Epithelial cell of proximal tubule (primary cell): ENCODE results near the gene RFXAP. TPM values are rescaled to one million over a fixed set of nuclear protein-coding genes. Genes with fewer than 3 reads are reported as not detected.

ENCODE experiments used
- DNase-seq: peaks from one replicate; pipeline ENCODE4 v3.0.0-alpha.2; 2011; ENCODE audit warnings: low read depth
- H3K4me3 ChIP-seq: 2 replicates; pipeline ENCODE4 v1.5.1; 2011; ENCODE audit warnings: low read depth, mild to moderate bottlenecking, low read length
- CTCF ChIP-seq: conservative IDR thresholded peaks from 2 replicates; pipeline ENCODE4 v1.5.1; 2012; ENCODE audit warnings: low read depth, mild to moderate bottlenecking, low read length
- total RNA-seq: library from RNA; depleted of rRNA; stranded (reverse); fragments of >200 nt; gene quantifications from 2 replicates; pipeline ENCODE4 v1.2.3, GENCODE V29; 2015

Gene RFXAP
- total RNA-seq, 1 donor from 2014 or later, result 2.7 TPM

DNA sequence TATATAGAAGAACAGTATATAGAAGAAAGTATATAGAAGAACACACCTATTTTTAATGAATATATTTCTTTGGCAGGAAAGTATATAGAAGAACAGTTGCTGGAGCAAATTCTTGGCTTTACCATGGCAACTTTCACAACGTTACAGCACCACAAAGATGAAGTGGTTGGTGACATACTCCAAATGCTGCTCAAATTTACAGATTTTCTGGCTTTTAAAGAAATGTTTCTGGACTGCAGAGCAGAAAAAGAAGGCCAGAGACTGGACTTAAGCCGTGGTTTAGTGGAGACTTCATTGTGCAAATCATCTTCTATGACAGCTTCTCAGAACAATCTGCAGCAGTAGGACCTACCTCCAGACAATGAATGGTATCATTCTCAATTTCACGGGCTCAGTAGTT, 24.3 kb upstream of the RFXAP start:
- DNase-seq, result no peak

GRCh38 chr13:36795463-36795862, 23.6 kb upstream of the RFXAP start:
- H3K4me3 ChIP-seq, result no peak overlapping the region
- TF ChIP-seq CTCF, result no peak
- DNase-seq, result no peak

More for the DNA sequence above, 24.3 kb upstream of the RFXAP start:
- no peak overlapping the region for H3K4me3 ChIP-seq
- no peak for TF ChIP-seq CTCF

DNA sequence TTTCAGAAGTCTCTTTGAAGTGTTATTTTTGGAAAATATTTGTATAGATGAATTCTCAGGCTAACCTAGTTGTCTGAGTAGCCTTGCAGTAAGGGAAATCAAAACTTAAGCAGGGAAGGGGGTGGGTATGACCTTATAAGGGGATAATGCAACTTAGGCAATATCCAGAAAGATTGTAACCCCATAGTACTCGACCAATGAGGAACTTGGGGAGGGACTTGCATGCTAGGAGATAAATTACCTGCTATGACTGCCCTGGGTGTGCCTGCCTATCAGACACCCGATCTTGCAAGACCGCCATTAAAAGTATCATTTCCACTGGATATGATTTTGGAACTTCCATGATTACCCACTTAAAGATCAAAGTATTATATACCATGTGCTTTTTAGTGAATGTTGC, 23.0 kb upstream of the RFXAP start:
- no peak for TF ChIP-seq CTCF
- no peak for DNase-seq

DNA sequence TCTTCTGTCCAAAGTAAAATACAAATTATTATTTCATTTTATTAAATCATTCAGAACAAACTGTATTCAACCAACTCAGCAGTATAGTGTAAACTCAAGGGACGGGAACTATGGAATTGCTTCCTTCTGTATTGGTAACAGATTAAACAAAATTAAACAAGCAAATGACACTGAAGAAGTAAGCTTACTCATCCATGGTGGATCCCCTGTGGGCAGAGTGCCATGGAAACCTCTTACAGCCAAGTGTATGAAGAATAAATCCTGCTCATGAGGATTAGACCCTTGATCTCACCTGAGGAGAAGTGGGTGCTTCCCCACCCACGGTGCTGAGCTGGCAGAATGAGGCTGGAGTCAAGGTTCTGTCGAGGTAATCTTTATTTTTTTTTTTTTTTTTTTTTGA, 18.0 kb upstream of the RFXAP start:
- no peak for TF ChIP-seq CTCF
- DNase-seq, result peak; percentile 53
- no peak overlapping the region for H3K4me3 ChIP-seq

More for the DNA sequence above, 23.0 kb upstream of the RFXAP start:
- H3K4me3 ChIP-seq, result no peak overlapping the region

DNA sequence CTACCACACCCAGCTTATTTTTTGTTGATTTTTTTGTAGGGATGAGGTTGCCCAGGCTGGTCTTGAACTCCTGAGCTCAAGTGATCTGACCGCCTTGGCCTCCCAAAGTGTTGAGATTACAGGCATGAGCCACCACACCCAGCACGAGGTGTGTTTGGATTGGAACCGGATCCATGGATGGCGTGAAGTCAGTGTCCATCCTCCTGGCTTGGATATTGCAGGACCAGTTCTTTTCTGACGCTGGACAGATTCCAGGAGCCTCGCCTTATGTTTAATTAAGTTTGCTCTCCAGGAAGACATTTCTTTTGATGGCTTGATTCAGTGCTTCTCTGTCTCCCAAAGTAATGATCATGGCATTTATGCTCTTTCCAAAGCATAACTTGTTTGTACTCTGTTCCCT, 14.4 kb upstream of the RFXAP start:
- no peak for DNase-seq
- TF ChIP-seq CTCF, result no peak
- no peak overlapping the region for H3K4me3 ChIP-seq

GRCh38 chr13:36806102-36806501, 12.9 kb upstream of the RFXAP start:
- TF ChIP-seq CTCF, result no peak
- H3K4me3 ChIP-seq, result no peak overlapping the region
- DNase-seq, result no peak

DNA sequence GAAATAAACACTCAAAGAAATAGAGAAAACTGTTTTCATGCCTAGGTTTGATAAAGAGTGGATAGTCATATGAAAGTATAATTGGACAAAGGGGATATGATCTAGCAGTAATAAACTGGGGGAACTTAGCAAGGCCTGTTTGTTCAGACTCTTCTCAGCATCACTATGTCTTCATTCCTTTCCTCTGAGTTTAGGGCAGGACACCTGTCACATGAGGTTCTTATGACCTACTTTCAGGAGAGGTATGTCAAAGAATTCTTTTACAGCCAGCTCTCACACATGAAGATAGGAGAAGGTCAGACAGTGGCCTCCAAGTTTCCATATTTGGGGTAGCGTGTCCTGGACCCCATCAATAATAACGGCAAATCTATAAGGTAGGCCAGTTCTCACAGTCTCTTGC, 11.4 kb upstream of the RFXAP start:
- TF ChIP-seq CTCF, result no peak
- DNase-seq, result no peak
- H3K4me3 ChIP-seq, result no peak overlapping the region
